ENCODE measurements around the gene GABRB1. TPM values are rescaled to one million over a fixed set of nuclear protein-coding genes. Genes with fewer than 3 reads are reported as not detected.
"Not testable (repeated sequence)": the region's sequence is repeated elsewhere in the genome, so short reads cannot be mapped to it uniquely, and the experiment has no call there.

GABRB1 gene
- total RNA-seq, 2 experiments from 2014 or later = not detected

DNA sequence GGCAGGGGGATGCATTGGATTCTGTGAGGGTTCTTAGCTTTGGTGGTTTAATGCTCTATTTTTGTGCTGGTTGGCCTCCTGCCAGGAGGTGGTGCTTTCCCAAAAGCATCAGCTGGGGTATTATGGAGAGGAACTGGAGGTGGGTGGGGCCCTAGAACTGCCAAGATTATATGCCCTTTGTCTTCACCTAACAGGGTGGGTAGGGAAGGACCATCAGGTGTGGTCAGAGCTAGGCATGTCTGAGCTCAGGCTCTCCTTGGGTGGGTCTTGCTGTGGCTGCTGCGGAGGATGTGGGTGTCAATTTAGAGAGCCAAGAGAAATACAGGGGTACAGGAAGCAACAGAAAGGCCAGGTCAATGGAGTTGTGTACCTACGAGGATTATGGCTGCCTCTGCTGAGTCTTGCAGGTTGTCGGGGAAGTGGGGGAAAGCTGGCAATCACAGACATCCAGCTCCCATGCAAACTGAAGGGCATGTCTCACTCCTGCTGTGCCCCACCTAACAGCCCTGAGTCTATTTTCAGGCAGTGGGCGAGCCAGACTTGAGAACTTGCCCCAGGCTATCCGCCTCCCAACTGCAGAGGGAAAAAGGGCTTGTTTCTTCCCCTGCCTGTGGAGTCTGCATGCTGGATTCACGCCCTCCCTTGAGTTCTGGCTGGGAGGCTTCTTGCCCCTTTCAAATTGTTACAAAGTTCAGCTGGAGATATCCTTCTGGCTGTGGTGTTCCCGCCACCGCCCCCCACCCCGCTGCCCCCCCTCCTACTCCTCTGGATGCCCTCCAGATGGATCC is 220.2 kb downstream of the GABRB1 start:
- Mint-ChIP-seq H3K27ac (no peak overlapping the region), H3K9me3 (no peaks in the 10 kb centered on the region), H3K4me1 (no peaks in the 10 kb centered on the region), H3K36me3 (ENCODE audit: low read depth) (no peaks in the 10 kb centered on the region), H3K27me3 (no peaks in the 10 kb centered on the region), H3K4me3 (no peak overlapping the region)
- CTCF ChIA-PET = no interaction called here
- DNase-seq = no peak
- POLR2A ChIA-PET = no interaction called here

DNA sequence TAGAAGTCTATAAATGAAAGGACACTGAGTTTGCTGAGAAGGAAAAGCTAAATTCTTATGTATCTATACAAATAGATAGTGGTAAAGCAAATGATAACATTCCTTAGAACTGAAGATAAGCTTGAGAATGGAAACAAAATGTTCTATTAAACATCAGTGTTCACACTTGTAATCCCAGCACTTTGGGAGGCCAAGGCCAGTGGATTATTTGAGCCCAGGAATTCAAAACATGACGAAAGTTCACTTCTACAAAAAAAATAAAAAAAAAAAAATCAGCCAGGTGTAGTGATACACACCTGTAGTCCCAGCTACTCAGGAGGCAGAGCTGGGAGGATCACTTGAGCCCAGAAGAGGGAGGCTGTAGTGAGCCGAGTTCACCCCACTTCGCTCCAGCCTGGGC is 232.4 kb downstream of the GABRB1 start:
- CTCF ChIA-PET = no interaction called here
- Mint-ChIP-seq H3K27me3 (no peaks in the 10 kb centered on the region), H3K4me3 (no peak overlapping the region), H3K27ac (no peak overlapping the region), H3K4me1 (no peaks in the 10 kb centered on the region), H3K9me3 (no peaks in the 10 kb centered on the region), H3K36me3 (ENCODE audit: low read depth) (no peaks in the 10 kb centered on the region)
- POLR2A ChIA-PET = no interaction called here
- DNase-seq = no peak

DNA sequence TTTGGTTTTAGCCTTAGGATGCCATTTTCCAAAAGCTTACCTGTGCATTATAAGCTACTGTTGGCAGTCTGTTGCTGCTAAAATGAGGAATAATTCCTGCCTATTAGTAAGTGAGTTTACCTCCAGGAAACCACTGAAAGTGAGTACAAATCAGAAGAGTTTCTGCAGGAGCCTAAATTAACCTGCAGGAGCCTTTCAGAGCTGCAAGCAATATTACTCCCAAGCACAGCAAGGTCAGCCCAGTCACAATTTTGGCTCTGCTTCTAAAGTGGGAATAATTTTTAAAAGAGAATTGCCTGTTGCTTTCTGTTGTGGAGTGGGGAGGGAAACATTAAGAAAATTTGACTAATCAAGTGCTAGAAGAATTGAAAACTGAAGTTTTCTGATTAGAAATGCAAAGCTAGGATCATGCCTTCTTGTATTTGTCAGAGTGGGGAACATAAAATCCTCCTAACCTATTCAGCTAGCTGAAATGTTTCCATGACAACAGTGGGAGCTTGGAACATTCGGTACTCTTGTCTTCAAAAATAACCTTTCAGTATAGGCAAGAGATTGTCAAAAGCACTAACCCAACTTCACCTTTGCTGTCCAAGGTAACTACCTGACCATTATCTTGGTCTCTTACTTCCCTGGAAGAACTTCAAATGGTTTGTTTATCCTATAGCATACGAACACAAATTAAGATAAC is 239.0 kb downstream of the GABRB1 start:
- Mint-ChIP-seq H3K27ac (no peak overlapping the region), H3K4me1 (no peaks in the 10 kb centered on the region), H3K4me3 (no peak overlapping the region), H3K9me3 (no peaks in the 10 kb centered on the region), H3K36me3 (ENCODE audit: low read depth) (no peaks in the 10 kb centered on the region), H3K27me3 (no peaks in the 10 kb centered on the region)
- CTCF ChIA-PET = no interaction called here
- DNase-seq = no peak
- POLR2A ChIA-PET = no interaction called here

DNA sequence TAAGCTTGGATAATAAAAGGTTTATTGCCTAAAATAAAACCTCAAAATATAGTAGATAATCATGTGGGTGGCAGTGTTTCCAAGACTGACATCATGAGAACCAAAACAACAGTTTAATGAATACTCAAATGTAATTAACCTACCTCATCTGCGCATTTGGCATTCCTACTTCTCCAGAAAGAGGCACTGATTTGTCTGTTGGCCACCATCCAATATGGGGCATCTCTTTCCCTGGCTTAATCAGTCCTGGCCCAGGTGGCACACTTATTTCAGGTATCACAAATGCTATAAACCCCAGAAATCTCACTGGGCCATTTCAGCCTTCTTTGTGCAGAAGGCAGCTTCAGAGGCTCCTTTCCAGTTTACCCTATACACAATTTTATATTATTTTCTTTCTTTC is 239.9 kb downstream of the GABRB1 start:
- H3K36me3 Mint-ChIP-seq (ENCODE audit: low read depth) = no peaks in the 10 kb centered on the region
- DNase-seq = no peak
- no peaks in the 10 kb centered on the region for H3K4me1 Mint-ChIP-seq
- ChIA-PET CTCF (no interaction called here), POLR2A (no interaction called here)
- H3K27ac Mint-ChIP-seq = no peak overlapping the region
- H3K27me3 Mint-ChIP-seq = no peaks in the 10 kb centered on the region
- no peaks in the 10 kb centered on the region for H3K9me3 Mint-ChIP-seq
- no peak overlapping the region for H3K4me3 Mint-ChIP-seq

DNA sequence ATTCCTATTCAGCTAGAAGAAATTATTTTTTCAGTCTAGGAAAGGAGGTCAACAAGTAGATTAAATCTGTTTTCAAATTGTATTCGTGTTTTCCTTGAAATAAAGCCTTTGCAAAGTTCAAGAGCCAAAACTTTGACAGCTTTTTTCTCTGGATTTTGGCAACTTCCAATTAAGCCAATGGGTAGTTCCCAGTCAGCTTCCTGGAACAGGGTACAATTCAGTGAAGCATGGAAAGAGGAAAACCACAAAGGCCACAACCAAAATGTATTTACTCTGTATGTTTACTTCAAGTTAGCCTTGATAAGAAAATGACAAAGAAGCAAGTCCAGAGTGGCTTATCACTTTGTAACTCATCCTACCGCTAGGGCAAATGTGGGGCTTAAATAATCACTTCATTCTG is 243.5 kb downstream of the GABRB1 start:
- no peak for DNase-seq
- Mint-ChIP-seq H3K9me3 (no peaks in the 10 kb centered on the region), H3K4me1 (no peaks in the 10 kb centered on the region), H3K36me3 (ENCODE audit: low read depth) (no peaks in the 10 kb centered on the region), H3K27me3 (no peaks in the 10 kb centered on the region), H3K27ac (no peak overlapping the region), H3K4me3 (no peak overlapping the region)
- ChIA-PET CTCF (no interaction called here), POLR2A (no interaction called here)

DNA sequence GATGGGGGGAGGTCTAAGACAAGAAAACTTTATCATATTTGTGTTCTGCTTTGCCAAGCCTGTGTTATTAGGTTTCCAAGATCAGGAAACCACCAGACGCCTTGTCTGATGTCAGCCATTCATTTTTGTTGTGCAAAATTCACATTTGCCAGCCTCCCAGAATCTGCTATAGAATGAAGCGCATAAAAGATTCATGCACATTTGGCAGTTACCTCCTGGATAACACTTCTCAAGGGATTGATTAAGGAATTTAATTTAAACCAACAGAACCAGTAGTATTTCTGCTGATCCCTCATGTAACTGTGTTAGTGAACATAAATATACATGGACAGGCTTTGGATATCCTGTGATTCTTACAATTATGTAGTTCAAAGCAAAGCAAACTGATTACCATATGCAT is 244.2 kb downstream of the GABRB1 start:
- no peaks in the 10 kb centered on the region for H3K27me3 Mint-ChIP-seq
- no peaks in the 10 kb centered on the region for H3K4me1 Mint-ChIP-seq
- DNase-seq = no peak
- H3K4me3 Mint-ChIP-seq = no peak overlapping the region
- H3K9me3 Mint-ChIP-seq = no peaks in the 10 kb centered on the region
- CTCF ChIA-PET = no interaction called here
- POLR2A ChIA-PET = no interaction called here
- no peaks in the 10 kb centered on the region for H3K36me3 Mint-ChIP-seq (ENCODE audit: low read depth)
- no peak overlapping the region for H3K27ac Mint-ChIP-seq

DNA sequence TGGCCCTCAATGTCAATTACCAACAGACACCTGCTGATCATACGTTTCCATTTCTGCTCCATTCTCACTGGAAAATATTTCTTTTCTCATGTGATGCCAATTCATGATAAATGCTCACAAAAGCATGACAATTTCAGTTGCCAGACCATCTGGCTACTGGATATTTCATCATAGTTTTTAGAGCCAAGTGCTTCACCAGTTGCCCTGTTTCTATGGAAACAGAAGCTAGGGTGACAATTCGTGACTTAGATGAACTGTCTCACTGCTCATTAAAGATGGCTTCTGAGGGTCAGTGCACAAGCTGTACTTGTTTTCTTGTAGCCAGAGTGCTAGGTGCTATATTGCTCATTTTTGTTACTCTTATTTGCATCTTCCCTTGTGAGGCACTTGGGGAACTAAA is 247.3 kb downstream of the GABRB1 start:
- H3K27me3 Mint-ChIP-seq = peaks cover 2% of the 10 kb centered on the region
- no peak for DNase-seq
- POLR2A ChIA-PET = no interaction called here
- no peaks in the 10 kb centered on the region for H3K9me3 Mint-ChIP-seq
- no peak overlapping the region for H3K4me3 Mint-ChIP-seq
- H3K4me1 Mint-ChIP-seq = no peaks in the 10 kb centered on the region
- CTCF ChIA-PET = no interaction called here
- H3K36me3 Mint-ChIP-seq (ENCODE audit: low read depth) = no peaks in the 10 kb centered on the region
- H3K27ac Mint-ChIP-seq = no peak overlapping the region

DNA sequence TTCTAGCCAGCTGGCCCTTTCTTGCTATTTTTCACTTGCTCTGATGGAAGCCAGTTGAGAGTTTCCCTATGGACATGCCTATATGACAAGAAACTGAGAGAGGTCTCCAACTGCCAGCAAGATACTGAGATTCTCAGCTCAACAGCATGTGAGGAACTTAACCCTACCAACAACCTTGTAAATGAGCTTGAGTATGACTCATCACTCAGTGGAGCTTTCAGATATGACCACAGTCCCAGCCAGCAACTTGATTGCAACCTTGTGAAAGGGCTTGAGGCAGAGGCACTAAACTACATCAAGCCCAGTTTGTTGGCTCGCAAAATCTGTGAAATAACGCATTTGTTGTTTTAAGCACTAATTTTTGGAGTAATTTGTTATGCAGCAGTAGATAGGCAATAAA is 256.4 kb downstream of the GABRB1 start:
- H3K4me3 Mint-ChIP-seq = no peak overlapping the region
- no peaks in the 10 kb centered on the region for H3K4me1 Mint-ChIP-seq
- H3K36me3 Mint-ChIP-seq (ENCODE audit: low read depth) = no peaks in the 10 kb centered on the region
- no peaks in the 10 kb centered on the region for H3K9me3 Mint-ChIP-seq
- ChIA-PET CTCF (no interaction called here), POLR2A (no interaction called here)
- no peak for DNase-seq
- no peak overlapping the region for H3K27ac Mint-ChIP-seq
- H3K27me3 Mint-ChIP-seq = no peaks in the 10 kb centered on the region

DNA sequence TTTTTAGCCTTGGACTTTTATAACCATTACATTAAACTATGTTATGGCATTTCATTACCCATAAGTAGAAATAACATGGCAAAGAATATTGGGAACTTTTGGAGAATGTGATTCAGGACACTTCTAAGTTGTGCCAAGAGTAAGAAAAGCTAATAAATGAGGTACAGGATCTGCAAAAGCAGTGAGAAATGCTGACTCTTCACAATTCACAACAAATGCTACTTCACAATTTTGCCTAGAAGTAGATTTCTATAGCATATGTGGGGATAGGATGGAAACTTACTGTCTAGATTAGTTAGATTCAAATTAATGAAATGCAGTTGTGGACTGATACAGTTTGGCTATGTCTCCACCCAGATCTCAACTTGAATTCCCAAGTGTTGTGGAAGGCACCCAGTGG is 258.4 kb downstream of the GABRB1 start:
- no peaks in the 10 kb centered on the region for H3K27me3 Mint-ChIP-seq
- H3K36me3 Mint-ChIP-seq (ENCODE audit: low read depth) = no peaks in the 10 kb centered on the region
- H3K27ac Mint-ChIP-seq = no peak overlapping the region
- POLR2A ChIA-PET = no interaction called here
- no peaks in the 10 kb centered on the region for H3K4me1 Mint-ChIP-seq
- no peaks in the 10 kb centered on the region for H3K9me3 Mint-ChIP-seq
- H3K4me3 Mint-ChIP-seq = no peak overlapping the region
- CTCF ChIA-PET = no interaction called here
- no peak for DNase-seq

DNA sequence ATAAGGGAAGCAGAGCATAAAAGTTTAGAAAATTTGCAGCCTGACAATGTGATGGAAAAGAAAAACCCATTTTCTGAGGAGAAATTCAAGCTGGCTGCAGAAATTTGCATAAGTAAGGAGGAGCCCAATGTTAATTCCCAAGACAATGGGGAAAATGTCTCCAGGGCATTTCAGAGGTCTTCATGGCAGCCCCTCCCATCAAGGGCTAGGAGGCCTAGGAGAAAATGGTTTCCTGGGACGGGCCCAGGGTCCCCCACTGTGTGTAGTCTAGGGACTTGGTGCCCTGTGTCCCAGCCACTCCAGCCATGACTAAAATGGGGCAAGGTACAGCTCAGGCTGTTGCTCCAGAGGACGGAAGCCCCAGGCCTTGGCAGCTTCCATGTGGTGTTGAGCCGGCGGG is 259.5 kb downstream of the GABRB1 start:
- H3K4me1 Mint-ChIP-seq; POLR2A ChIA-PET; H3K36me3 Mint-ChIP-seq (ENCODE audit: low read depth); H3K9me3 Mint-ChIP-seq; H3K27me3 Mint-ChIP-seq; DNase-seq; H3K27ac Mint-ChIP-seq; H3K4me3 Mint-ChIP-seq; CTCF ChIA-PET: not testable (repeated sequence)

DNA sequence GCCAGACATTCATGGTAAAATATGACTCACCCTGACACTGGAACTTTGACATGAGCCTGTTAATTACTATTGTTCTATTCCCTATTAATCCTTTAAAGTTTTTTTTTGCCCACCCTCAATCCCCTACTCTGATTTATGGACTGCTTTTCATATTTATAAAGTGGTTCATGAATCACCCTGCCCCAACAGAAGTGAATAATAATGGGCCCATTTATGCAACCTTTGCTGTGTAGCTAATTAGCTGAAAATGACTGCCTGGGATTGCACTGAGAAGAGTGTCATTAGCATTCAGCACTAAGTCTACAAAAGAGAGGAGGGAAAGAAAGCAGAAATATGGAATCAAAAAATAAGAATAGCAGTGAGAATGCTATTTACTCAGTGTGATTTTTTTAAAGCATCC is 277.8 kb downstream of the GABRB1 start:
- CTCF ChIA-PET = no interaction called here
- no peaks in the 10 kb centered on the region for H3K4me1 Mint-ChIP-seq
- no peak for DNase-seq

DNA sequence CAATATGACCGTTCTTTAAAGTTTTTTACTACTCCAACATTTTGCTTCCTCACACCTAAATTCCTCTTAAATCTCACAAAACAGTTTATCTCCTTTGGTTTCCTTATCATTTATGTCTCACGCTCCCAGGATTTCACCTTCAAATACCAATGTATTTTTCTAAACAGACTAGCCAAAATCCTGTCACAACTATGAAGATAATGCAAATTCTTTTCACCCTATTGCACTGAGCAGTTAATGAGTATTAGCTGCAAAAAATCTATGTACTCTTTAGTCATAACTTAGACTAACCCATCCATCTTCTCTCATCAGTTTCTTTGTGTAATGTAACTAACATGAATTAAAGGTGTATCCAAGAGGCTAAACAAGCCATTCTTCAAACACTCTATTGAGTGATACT is 280.8 kb downstream of the GABRB1 start:
- ChIA-PET CTCF (no interaction called here), POLR2A (no interaction called here)
- Mint-ChIP-seq H3K9me3 (no peaks in the 10 kb centered on the region), H3K27me3 (peaks cover 2% of the 10 kb centered on the region), H3K4me3 (no peak overlapping the region), H3K36me3 (ENCODE audit: low read depth) (no peaks in the 10 kb centered on the region), H3K27ac (no peak overlapping the region), H3K4me1 (no peaks in the 10 kb centered on the region)
- DNase-seq = no peak

More for the DNA sequence above, 277.8 kb downstream of the GABRB1 start:
- no peaks in the 10 kb centered on the region for H3K9me3 Mint-ChIP-seq
- no peaks in the 10 kb centered on the region for H3K36me3 Mint-ChIP-seq (ENCODE audit: low read depth)
- no peak overlapping the region for H3K4me3 Mint-ChIP-seq
- POLR2A ChIA-PET = no interaction called here
- H3K27ac Mint-ChIP-seq = no peak overlapping the region
- peaks cover 2% of the 10 kb centered on the region for H3K27me3 Mint-ChIP-seq

DNA sequence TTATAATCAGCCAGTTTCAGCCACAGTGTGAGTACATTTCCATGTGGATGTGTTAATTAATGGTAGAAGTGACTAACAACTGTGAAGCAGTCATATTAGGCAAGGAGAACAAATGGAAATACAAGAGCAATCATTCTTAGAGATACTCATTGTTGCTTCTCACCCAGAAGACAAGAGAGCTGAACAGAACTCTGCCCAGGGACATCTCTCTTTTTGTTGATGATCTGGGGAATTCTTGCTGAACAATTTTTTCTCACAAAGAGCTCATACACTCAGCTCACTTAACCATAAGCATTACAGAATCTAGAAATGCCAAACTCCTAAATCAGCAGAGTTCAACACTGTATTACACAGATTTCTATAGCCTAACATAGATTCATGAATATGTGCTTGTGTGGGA is 282.0 kb downstream of the GABRB1 start:
- H3K4me1 Mint-ChIP-seq = no peaks in the 10 kb centered on the region
- ChIA-PET CTCF (no interaction called here), POLR2A (no interaction called here)

DNA sequence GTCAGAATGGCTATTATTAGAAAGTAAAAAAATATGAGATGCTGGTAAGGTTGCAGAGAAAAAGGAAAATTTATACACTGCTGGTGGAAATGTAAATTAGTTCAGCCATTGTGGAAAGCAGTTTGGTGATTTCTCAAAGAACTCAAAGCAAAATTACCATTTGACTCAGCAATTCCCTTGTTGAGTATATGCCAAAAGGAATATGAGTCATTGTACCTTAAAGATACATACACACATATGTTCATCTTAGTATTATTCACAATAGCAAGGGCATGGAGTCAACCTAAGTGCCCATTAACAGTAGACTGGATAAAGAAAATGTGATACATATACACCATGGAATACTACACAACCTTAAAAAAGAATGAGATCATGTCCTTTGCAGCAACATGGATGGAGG is 284.0 kb downstream of the GABRB1 start:
- Mint-ChIP-seq H3K4me1 (no peaks in the 10 kb centered on the region), H3K9me3 (no peaks in the 10 kb centered on the region), H3K27ac (no peak overlapping the region), H3K4me3 (no peak overlapping the region), H3K36me3 (ENCODE audit: low read depth) (no peaks in the 10 kb centered on the region), H3K27me3 (no peaks in the 10 kb centered on the region)
- POLR2A ChIA-PET = no interaction called here
- DNase-seq = no peak
- CTCF ChIA-PET = no interaction called here

More for the DNA sequence above, 282.0 kb downstream of the GABRB1 start:
- no peak for DNase-seq
- Mint-ChIP-seq H3K9me3 (no peaks in the 10 kb centered on the region), H3K4me3 (no peak overlapping the region), H3K27ac (no peak overlapping the region), H3K27me3 (peaks cover 2% of the 10 kb centered on the region), H3K36me3 (ENCODE audit: low read depth) (no peaks in the 10 kb centered on the region)

Measured in activated CD4-positive, alpha-beta T cell treated with anti-CD3 and anti-CD28 coated beads, Interleukin-2, amount 10 ng/mL, durations not matched to agents 7 days and 5 days (primary cell).